ES-I3 (cell line): ENCODE data around the gene TMEM61.
A peak's percentile ranks its signal among the peaks of the same experiment; 100 is the strongest.
"Not testable (repeated sequence)": the region's sequence is repeated elsewhere in the genome, so short reads cannot be mapped to it uniquely, and the experiment has no call there.

ENCODE experiments used
- H3K36me3 ChIP-seq: 2 replicates; pipeline ENCODE4 v1.6.1; 2013; ENCODE audit warnings: mild to moderate bottlenecking, low read length, control low read depth, moderate library complexity; ENCODE audit not compliant: insufficient read depth
- H3K4me1 ChIP-seq: 2 replicates; pipeline ENCODE4 v1.6.1; 2013; ENCODE audit warnings: mild to moderate bottlenecking, control low read depth, low read length; ENCODE audit not compliant: insufficient read depth
- H3K9ac ChIP-seq: 2 replicates; pipeline ENCODE4 v1.6.1; 2013; ENCODE audit warnings: low read depth, mild to moderate bottlenecking, low read length, moderate library complexity
- H3K9me3 ChIP-seq: 2 replicates; pipeline ENCODE4 v1.6.1; 2013; ENCODE audit warnings: mild to moderate bottlenecking, low read length, moderate library complexity; ENCODE audit not compliant: control insufficient read depth, insufficient read depth

TMEM61 gene

GRCh38 chr1:54950369-54951163 lies 29.9 kb upstream of the TMEM61 start:
- no peaks in the 10 kb centered on the region; the same call in 1 of the 2 replicates for H3K4me1 ChIP-seq
- H3K9ac ChIP-seq: peak overlapping the region; percentile 23
- no peaks in the 10 kb centered on the region; the same call in 1 of the 2 replicates for H3K9me3 ChIP-seq
- no peaks in the 10 kb centered on the region for H3K36me3 ChIP-seq

DNA sequence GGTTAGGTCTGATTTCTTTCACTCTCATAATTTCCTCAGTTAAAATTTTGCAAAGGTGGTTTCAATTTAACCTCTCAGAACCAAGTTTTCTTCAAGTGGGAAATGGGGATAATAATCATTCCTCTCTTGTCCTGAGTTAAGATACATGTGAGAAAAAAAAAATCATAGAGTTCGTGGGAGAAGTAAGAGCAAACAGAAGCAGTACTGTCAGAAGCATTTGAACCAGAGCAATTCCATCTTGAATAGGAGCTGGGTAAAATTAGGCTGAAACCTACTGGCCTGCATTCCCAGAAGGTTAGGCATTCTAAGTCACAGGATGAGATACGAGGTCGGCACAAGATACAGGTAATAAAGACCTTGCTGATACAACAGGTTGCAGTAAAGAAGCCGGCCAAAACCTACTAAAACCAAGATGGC lies 28.6 kb upstream of the TMEM61 start:
- Histone ChIP-seq H3K4me1 (no peaks in the 10 kb centered on the region; the same call in 1 of the 2 replicates), H3K9ac (no peak overlapping the region), H3K36me3 (no peaks in the 10 kb centered on the region)

DNA sequence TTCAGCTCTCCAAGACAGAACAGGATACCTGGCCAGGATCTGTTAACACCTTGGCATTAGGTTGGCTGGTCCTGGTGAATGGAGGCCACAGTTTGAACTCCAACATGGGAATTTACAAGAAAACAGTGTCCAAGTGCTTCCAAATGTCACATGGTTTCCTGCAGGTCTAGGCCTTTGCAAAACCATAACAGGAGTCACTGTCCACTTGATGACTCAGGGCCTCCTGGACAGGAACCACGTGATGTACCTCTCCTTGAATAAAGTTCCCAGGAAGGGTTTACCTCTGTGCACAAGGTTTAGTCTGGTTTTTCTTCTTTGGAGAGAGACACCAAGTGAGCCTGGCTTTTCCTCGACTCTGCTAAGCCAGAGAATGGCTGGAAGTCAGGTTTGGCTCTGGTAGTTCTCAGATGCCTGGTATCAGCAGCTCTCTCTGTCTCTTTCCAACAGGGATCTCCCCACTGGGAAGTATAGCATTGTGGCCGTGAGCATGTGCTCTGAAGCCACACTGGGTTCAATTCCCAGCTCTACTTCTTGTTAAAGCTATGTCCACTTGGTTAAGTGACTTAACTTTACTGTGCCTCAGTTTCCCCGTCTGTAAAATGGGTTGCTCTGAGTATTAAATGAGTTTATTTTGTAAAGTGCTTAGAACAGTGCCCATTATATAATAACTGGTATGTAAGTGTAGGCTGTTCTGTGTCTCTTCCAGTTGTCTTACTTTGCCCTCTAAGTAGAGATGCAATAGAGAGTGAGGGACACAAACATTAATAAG lies 27.3 kb upstream of the TMEM61 start:
- Histone ChIP-seq H3K9me3 (peaks cover 6% of the 10 kb centered on the region), H3K4me1 (no peaks in the 10 kb centered on the region; the same call in 1 of the 2 replicates), H3K36me3 (no peaks in the 10 kb centered on the region), H3K9ac (no peak overlapping the region)

More for the DNA sequence above, 28.6 kb upstream of the TMEM61 start:
- no peaks in the 10 kb centered on the region; the same call in 1 of the 2 replicates for H3K9me3 ChIP-seq

GRCh38 chr1:54953846-54954245 lies 26.6 kb upstream of the TMEM61 start:
- Histone ChIP-seq H3K9ac (no peak overlapping the region), H3K36me3 (no peaks in the 10 kb centered on the region), H3K4me1 (no peaks in the 10 kb centered on the region; the same call in 1 of the 2 replicates), H3K9me3 (peaks cover 7% of the 10 kb centered on the region)

DNA sequence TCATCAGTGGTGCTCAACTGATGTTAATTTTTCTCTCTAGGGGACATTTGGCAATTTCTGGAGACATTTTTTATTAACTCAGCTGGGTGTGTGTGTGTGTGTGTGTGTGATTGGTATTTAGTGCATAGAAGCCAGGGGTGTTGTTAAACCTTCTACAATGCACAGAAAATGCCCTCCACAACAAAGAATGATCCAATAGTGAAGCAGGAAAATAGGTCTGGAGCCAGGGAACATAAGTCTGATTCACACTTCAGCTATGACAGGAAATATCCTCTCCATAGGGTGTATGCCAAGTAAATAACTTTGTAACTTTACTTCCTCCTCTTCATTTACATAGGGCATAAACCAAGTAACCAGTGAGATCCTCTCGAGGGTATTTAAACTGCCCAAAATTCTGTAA lies 25.1 kb upstream of the TMEM61 start:
- no peak overlapping the region for H3K9ac ChIP-seq

GRCh38 chr1:54956726-54957125 lies 23.7 kb upstream of the TMEM61 start:
- Histone ChIP-seq H3K9ac (no peak overlapping the region), H3K9me3 (peaks cover 21% of the 10 kb centered on the region), H3K4me1 (peaks cover 2% of the 10 kb centered on the region; the same call in 1 of the 2 replicates), H3K36me3 (0 out of 2 replicates have a peak, but pooled peaks cover 2% of the 10 kb centered on the region)

More for the DNA sequence above, 25.1 kb upstream of the TMEM61 start:
- H3K9me3 ChIP-seq: peaks cover 18% of the 10 kb centered on the region
- H3K4me1 ChIP-seq: no peaks in the 10 kb centered on the region; the same call in 1 of the 2 replicates
- H3K36me3 ChIP-seq: 0 out of 2 replicates have a peak, but pooled peaks cover 2% of the 10 kb centered on the region

- H3K9me3 ChIP-seq: peaks cover 21% of the 10 kb centered on the region
- H3K9ac ChIP-seq: no peak overlapping the region
- peaks cover 18% of the 10 kb centered on the region for H3K4me1 ChIP-seq
- H3K36me3 ChIP-seq: 0 out of 2 replicates have a peak, but pooled peaks cover 2% of the 10 kb centered on the region
Measured at GRCh38 chr1:54959241-54959640, 21.2 kb upstream of the TMEM61 start.

DNA sequence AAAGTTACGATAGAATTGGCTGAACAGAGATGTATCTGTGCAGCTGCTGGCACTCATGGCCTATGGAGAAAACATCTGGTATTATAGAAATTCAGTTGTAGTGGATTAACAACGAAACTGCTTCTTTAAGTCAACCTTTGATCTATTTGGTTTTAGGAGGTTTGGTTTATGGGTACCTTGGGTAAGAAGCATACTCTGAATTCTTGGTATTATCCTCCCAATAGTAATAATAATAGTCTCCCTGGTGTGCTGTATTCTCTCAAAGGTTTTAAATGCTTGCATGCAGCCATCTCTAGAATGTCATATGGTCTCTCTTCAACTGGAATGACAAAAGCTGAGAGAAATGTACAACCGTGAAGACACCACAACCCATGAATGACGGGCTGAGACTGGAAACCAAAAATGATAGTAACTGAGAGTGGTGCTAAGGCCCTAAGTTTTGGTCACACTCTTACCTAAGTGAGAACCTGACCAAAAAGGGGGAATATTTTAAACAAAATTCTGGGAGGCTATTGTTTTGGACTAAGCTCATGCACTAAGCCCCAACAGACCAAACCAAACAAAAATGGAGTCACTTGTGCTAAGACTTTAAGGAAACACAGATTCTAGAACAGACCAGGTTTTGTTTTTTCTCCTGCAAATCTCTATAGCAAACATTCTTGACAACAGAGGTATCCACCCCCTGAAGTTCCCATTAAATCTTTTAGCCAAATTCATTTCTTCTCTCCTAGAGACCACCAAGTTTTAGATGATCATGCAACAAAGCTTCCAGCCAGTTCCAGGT lies 17.6 kb upstream of the TMEM61 start:
- peaks cover 18% of the 10 kb centered on the region for H3K9me3 ChIP-seq
- H3K9ac ChIP-seq: no peak overlapping the region
- 0 out of 2 replicates have a peak, but pooled peaks cover 2% of the 10 kb centered on the region for H3K36me3 ChIP-seq
- peaks cover 18% of the 10 kb centered on the region for H3K4me1 ChIP-seq

DNA sequence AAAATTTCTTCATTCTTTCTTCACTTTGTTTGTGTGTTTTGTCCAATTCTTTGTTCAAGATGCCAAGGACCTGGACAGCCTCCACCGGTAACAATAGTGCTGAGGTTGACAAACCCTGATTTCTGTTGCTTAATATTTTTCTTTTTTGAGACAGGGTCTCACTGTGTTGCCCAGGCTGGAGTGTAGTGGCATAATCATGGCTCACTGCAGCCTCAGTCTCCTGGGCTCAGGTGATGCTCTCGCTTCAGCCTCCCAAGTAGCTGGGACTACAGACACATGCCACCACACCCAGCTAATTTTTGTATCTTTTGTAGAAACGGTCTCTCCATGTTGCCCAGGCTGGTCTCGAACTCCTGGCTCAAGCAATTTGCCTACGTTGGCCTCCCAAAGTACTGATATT lies 16.6 kb upstream of the TMEM61 start:
- peaks cover 14% of the 10 kb centered on the region for H3K9me3 ChIP-seq
- H3K36me3 ChIP-seq, H3K9ac ChIP-seq: not testable (repeated sequence)
- peaks cover 18% of the 10 kb centered on the region for H3K4me1 ChIP-seq

GRCh38 chr1:54965624-54966340 lies 14.6 kb upstream of the TMEM61 start:
- no peaks in the 10 kb centered on the region for H3K36me3 ChIP-seq

GRCh38 chr1:54967372-54967771 lies 13.1 kb upstream of the TMEM61 start:
- no peak overlapping the region for H3K9ac ChIP-seq
- H3K9me3 ChIP-seq: no peaks in the 10 kb centered on the region
- peaks cover 9% of the 10 kb centered on the region for H3K4me1 ChIP-seq
- H3K36me3 ChIP-seq: no peaks in the 10 kb centered on the region

More at GRCh38 chr1:54965624-54966340, 14.6 kb upstream of the TMEM61 start:
- H3K9ac ChIP-seq: no peak overlapping the region
- peaks cover 18% of the 10 kb centered on the region for H3K4me1 ChIP-seq
- H3K9me3 ChIP-seq: no peaks in the 10 kb centered on the region

- H3K9me3 ChIP-seq: no peaks in the 10 kb centered on the region
- peaks cover 6% of the 10 kb centered on the region; the same call in 1 of the 2 replicates for H3K4me1 ChIP-seq
- no peaks in the 10 kb centered on the region for H3K36me3 ChIP-seq
- H3K9ac ChIP-seq: no peak overlapping the region
Measured at GRCh38 chr1:54968551-54968950, 11.9 kb upstream of the TMEM61 start.

- Histone ChIP-seq H3K9me3 (no peaks in the 10 kb centered on the region), H3K9ac (no peak overlapping the region), H3K4me1 (peaks cover 5% of the 10 kb centered on the region; the same call in 1 of the 2 replicates), H3K36me3 (no peaks in the 10 kb centered on the region)
Measured at GRCh38 chr1:54969879-54970278, 10.5 kb upstream of the TMEM61 start.
